Tibial nerve (tissue), 3 donors: Measurements from ENCODE around the gene BCDIN3D.

ENCODE experiments used
- POLR2A ChIP-seq, 2 donors: fragments of 450-650 bp; IDR thresholded peaks; one replicate each; pipeline ENCODE4 v1.6.1; 2017; ENCODE audit warnings: antibody characterized with exemption in 2 of 2, mild to moderate bottlenecking in 2 of 2, moderate library complexity in 2 of 2
- TF ChIP-seq, protein P1 (sequence below), 5 experiments: fragments of 200-600 bp in 3 of 5; fragments of 450-650 bp in 2 of 5; sonication (generic) in 3 of 5; IDR thresholded peaks; one replicate each; pipeline ENCODE4 v1.5.1; 2016 to 2019; ENCODE audit warnings: antibody characterized with exemption in 5 of 5, mild to moderate bottlenecking in 3 of 5, moderate library complexity in 2 of 5

DNA sequence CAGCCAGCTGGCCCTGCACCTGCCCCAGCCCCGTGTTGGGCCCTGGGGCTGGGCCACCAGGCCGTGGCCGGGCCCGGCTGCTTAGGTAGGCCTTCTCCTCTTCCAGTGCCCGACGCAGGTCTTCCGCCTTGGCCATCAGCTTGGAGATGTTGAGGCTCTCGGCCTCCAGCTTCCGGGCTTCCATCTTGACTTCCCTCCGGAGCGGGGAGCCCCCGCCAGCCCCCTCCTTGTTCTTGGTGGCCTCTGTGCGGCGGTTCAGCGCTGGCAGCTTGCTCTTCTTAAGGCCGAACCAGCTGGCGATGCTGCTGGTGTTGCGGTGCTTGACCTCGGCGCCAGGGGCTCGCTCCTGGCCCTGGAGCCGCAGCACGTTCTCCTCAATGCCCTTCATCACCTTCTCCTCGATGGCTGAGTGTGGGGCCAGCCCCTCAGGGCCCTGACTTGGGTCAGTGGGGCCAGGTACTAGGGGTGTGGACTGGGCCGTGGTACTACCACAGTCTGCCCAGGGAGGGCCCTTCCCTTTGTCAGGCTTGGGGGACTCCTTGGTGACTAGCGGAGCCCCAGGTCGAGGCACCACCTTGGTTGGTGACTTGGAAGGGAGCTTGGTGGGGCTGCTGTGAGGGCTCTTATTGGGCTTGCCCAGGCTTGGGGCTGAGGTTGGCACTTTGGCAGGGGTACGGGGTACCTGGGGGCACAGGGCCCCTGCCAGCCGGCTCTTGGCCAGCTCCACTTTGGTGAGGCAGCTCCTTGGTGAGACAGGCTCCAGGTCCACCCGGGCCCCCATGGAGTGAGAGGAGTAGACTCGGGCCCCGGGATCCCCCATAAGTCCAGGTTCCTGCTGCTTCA lies 47.9 kb downstream of the BCDIN3D start:
- TF ChIP-seq, protein P1, sequence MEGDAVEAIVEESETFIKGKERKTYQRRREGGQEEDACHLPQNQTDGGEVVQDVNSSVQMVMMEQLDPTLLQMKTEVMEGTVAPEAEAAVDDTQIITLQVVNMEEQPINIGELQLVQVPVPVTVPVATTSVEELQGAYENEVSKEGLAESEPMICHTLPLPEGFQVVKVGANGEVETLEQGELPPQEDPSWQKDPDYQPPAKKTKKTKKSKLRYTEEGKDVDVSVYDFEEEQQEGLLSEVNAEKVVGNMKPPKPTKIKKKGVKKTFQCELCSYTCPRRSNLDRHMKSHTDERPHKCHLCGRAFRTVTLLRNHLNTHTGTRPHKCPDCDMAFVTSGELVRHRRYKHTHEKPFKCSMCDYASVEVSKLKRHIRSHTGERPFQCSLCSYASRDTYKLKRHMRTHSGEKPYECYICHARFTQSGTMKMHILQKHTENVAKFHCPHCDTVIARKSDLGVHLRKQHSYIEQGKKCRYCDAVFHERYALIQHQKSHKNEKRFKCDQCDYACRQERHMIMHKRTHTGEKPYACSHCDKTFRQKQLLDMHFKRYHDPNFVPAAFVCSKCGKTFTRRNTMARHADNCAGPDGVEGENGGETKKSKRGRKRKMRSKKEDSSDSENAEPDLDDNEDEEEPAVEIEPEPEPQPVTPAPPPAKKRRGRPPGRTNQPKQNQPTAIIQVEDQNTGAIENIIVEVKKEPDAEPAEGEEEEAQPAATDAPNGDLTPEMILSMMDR (IDR thresholded peaks at IDR 0.05): no peak
- no peak for TF ChIP-seq POLR2A (IDR thresholded peaks at IDR 0.05)
